NCI-H526 treated with DMSO at 0.1 percent for 48 hours (cell line): ENCODE data around the gene STIP1.
"Not testable (repeated sequence)": the region's sequence is repeated elsewhere in the genome, so short reads cannot be mapped to it uniquely, and the experiment has no call there.

Experiments
- DNase-seq: peaks from one replicate; lab custom pipeline; 2025; lab: John Stamatoyannopoulos, UW

Gene STIP1

DNA sequence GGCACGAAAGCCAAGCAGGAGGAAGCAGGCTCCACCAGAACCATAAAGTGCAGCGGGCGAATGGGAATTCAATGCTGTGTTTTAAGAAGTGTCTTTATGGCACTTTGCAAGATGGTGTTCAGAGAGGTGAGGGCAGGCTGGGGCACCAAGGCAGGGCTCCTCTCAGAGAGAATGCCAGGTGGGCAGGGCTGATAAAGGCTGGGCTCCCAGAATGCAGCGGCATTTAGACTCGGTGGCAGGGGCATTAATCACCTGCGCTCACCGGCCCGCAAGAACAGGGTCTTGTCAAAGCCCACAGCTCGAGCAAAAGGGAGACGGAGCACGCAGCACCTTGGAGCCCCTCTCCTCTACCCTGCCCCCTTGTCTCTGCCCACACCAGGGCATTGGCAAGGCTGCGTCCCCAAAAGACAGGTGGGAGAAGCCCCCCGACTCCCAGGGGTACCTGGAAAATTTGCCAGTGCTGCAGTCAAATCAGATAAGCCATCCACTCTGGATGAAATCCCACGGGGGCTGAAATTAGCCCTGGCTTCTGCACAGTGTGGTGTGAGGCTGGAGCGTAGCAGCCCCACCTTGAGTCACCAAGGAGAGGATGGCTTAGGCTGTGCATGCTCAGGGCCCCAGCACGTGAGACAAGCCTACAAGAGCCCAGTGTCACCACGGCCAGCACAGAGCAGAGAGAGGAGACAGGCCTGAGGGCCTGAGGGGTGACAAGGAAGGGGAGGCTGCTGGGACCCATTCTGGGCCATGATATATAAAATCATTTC is 28.2 kb upstream of the STIP1 start:
- DNase-seq, result peak; percentile 10

DNA sequence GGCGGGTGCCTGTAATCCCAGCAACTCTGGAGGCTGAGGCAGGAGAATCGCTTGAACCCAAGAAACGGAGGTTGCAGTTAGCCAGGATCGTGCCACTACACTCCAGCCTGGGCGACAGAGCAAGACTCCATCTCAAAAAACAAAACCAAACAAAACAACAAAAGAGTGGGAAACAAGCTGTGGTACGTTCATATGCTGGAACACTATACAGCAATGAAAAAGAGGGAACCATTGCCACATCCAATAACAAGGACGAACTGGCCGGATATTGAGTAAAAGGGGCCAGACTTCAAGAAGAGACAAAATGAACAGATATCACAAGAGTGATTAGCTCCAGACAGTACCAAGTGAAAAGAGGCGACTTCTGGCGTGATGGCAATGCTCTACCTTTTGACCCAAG is 24.9 kb upstream of the STIP1 start:
- no peak for DNase-seq

DNA sequence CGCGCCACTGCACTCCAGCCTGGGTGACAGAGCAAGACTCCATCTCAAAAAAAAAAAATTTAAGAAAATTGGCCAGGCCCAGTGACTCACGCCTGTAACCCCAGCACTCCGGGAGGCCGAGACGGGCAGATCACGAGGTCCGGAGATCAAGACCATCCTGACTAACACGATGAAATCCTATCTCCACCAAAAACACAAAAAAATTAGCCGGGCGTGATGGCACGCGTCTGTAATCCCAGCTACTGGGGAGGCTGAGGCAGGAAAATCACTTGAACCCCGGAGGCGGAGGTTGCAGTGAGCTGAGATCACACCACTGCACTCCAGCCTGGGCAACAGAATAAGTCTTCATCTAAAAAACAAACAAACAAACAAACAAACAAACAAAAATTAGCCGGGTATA is 23.2 kb upstream of the STIP1 start:
- not testable (repeated sequence) for DNase-seq

- no peak for DNase-seq
Measured at GRCh38 chr11:64163951-64164350, 22.0 kb upstream of the STIP1 start.

DNA sequence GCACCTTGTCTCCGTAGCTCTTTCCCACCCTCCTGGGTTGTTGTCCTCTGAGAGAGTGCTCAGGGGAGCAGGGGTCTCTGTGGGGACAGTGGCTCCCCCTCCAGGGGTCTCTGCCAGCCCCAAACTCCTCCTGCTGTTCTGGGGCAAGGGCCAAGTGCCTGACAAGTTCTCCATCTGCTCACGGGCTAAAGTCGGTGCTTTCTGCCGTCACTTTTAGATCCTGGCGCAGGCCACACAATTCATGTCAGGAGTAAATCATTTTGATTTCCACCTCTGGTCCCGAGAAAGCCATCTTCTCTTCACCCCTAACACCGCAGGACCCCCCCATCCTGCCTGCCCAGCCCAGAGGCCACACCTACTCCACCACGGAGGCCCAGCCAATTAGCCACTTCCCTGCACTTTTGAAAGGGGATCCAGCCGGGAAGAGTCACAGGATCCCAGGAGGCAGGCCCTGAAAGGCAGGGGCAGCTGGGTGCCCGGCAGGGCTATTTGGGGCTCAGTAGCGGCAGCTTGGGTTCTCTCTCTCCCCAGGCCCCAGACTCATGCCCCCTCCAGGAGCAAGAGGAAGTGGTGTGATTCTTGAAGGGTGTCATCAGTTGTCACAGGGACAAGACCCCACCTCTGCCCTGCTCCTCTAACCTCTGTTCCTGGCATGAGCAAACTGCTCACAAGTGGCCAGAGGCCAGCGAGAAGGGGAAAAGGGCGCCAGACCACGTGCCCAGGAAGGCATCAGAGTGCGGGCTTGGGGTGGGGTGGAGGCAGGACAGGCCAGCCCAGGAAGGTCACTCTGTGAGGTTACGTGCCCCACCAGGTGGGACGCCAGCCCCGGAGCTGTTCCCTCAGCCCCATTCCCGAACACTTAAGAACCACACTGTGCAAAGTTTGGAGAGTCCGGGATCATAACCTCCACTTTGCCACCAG is 21.3 kb upstream of the STIP1 start:
- peak; percentile 25 for DNase-seq

- no peak for DNase-seq
Measured at GRCh38 chr11:64165481-64165841, 20.5 kb upstream of the STIP1 start.

DNA sequence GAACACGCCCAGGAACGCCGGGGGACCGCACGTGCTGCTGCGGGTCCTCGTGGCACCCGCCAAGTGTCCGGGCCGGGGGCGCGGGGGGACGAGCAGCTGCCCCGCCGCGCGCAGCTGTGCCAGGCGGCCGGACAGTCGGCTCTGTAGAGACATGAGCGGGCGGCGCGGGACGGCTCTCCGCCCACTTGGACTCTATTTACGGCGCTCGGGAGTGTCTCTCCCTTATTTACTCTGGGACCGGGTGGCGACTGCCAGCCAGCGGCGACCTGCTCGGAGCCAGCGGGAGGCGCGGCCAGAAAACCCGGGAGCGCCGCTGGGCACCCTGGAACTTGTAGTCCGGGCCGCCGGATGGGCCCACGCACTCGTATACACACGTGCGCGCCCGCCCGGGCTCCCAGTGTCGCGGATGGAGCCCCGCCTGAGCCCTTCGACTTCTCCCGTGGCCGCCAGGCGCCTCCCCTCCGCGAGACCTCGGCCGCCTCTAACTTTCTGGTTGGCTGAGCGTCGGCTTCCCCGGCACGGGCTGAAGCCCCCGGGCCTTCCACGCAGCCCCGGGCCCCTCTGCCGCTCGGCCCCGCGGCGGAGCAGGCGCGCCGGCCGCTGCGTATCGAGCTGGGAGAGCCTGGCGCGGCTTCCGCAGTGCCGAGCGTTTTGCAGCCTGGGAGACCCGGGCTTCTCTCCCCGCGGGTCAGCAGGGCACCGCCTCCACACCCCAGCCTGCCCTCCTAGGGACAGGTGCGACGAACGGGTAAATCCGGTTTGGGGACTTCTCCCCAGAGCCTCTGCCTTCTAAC is 19.9 kb upstream of the STIP1 start, which contains the start of gene MACROD1:
Gene MACROD1 (minus strand): TSS at position 272 of the 794 bp plus-strand sequence. CDS start 119 bp downstream, at position 153.
- peak; percentile 87 for DNase-seq

GRCh38 chr11:64170419-64170818 is 15.6 kb upstream of the STIP1 start:
- DNase-seq, result no peak

GRCh38 chr11:64173616-64174355 is 12.2 kb upstream of the STIP1 start:
- DNase-seq, result no peak

- no peak for DNase-seq
Measured at GRCh38 chr11:64176751-64177150, 9.2 kb upstream of the STIP1 start.

- no peak for DNase-seq
Measured at GRCh38 chr11:64178203-64178602, 7.8 kb upstream of the STIP1 start.

DNA sequence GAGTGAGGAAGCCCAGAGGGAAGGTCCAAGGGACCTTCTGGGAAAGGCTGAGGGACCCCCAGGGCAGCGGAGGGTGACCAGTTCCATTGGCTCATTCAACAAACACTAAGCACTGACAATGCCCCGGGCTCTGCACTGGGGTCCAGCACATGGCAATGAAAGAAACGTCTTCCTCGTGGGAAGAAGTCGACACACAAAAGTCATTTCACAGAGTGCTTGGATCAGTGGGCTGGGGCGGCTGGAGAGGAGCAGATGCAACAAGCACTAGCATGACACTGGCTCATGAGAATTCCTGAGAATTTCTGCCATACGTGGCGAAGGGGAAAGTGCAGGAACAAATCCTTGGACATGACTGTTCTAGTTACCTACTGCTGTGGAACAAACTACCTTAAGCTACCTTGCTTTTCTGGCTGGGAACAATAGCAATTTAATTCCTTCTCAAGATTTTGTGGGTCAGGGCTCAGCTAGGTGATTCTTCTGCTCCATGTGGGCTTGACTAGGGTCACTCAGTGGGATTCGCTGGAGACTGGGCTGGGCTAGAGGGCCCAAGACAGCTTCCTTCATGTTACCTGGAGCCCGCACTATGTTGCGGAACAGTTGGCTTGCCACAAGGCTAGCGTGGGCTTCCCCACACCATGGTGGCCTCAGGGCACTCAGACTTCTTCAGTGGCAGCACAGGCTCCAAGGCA is 6.9 kb upstream of the STIP1 start:
- DNase-seq, result no peak

GRCh38 chr11:64180891-64181290 is 5.1 kb upstream of the STIP1 start:
- no peak for DNase-seq

- peak; percentile 54 for DNase-seq
Measured at GRCh38 chr11:64181506-64182411, 4.2 kb upstream of the STIP1 start.

DNA sequence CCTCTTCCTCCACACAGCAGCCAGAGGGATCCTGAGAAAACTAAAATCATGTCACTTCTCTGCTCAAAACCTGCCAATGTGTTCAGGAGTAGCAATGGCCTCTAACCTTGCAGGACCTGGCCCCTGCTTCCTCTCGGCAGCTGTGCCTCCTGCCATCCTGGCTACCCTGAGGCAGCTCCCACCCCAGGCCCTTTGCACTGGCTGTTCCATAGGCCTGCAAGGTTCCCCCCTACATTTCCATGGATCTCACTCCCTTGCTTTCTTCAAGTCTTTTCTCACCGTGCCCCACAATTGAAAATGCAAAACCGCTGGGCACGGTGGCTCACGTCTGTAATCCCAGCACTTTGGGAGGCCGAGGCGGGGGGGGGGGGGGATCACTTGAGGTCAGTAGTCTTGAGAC is 2.1 kb upstream of the STIP1 start:
- DNase-seq, result no peak

DNA sequence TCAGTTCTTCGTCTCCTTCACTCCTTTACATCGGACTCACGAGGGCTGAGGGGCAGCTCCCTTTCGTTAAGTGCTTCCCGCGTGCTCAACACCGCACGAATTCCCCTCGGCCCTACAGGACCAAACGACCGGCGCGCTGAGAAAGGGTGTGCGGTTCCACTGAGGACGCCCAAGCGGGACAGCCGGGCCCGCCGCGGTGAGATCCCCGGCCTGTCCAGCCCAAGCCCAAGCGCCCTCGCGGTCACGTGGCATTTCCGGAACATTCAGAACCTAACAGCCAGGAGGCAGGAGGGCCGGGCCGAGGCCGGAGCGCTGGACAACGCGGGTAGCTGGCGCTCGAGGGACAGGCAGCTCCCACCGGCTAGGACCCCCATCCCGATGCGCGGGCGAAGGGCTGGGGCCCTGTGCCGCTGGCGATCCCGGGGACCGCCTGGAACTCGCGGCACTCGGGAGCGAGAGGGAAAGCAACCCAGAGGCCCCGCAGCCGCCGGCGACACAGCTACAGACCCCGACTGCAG is 737 bp upstream of the STIP1 start:
- DNase-seq, result peak; percentile 74

- DNase-seq, result no peak
Measured at GRCh38 chr11:64186492-64187165, 658 bp downstream of the STIP1 start.

GRCh38 chr11:64192434-64192833 is 6.5 kb downstream of the STIP1 start:
- DNase-seq, result no peak

DNA sequence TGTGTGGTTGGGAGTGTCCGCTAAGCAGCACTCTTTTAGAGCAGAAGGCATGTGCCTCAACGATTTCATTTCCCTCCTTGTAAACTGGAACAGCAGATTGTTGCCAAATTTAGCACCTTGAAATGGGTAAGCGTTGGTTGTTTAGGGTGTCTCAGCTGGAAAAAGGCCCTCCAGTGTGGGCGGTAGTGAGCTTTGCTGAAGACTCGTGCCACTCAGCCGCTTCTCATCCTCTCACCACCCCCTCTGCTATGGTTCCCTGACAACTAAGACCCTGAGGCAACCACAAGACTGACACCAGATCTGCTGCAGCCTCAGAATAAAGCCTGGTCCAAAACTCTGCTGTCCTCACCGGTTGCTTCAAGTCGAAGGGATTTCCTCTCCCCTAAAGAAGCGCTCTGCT is 10.7 kb downstream of the STIP1 start:
- DNase-seq, result no peak
